NCI-H524 treated with DMSO at 0.1 percent for 48 hours (cell line): ENCODE data around the gene GAL3ST1.
"Not testable (repeated sequence)": the region's sequence is repeated elsewhere in the genome, so short reads cannot be mapped to it uniquely, and the experiment has no call there.

Experiments used
- DNase-seq: peaks from one replicate; lab custom pipeline; 2025; lab: John Stamatoyannopoulos, UW

The GAL3ST1 gene

DNA sequence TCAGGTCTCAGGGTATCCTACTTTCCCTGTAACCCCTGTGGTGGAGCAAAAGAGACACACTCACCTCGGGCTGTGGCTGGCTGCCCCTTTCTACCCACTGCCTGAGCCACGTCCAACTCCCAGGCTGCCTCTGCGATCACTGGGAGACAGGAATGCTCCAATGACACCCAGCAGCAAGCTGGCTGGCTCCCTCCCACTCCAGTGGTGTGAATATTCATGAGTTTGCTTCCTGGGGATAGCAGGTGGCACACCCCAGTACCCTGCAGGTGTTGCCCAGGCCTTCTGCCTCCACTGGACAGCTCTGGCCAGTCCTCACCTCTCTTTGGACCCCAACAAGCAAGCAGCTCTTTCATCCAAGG, 9.7 kb downstream of the GAL3ST1 start:
- no peak for DNase-seq

GRCh38 chr22:30564045-30564760, 10.3 kb downstream of the GAL3ST1 start:
- no peak for DNase-seq

DNA sequence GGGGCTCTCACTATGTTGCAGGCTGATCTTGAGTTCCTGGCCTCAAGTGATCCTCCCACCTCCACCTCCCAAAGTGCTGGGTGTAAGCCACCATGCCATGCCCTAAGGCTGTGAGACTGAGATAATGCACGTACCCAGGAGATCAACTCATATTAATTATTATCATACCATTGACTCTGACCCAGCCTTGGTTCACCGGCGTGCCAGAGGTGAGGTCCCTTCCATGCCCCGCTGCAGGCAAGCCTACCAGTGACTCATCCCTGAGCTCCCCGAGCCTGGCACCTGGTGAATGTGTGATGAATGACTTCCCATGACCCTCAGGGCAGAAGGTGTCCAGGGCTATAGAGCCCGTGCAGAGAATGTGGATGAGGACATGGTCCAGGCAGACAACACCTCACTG, 12.1 kb downstream of the GAL3ST1 start:
- DNase-seq: no peak

GRCh38 chr22:30561402-30562189, 12.9 kb downstream of the GAL3ST1 start:
- no peak for DNase-seq

GRCh38 chr22:30560643-30561202, 13.7 kb downstream of the GAL3ST1 start:
- not testable (repeated sequence) for DNase-seq

DNA sequence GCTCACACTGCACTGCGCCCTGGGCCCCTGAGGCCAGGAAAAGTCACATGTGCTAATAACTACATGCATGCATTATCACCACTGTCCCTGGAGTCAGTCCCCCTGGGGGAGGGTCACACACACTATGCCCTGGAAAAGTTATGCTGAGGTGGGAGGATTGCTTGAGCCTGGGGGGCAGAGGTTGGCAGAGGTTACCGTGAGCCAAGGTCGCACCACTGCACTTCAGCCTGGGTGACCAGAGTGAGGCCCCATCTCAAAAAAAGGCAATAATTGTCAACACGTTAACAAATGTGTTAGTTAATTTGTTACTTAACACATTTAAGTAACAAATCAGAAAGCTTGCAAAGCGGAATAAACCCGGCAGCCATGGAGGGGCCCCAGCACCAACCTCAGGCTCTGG, 14.6 kb downstream of the GAL3ST1 start:
- DNase-seq: no peak

DNA sequence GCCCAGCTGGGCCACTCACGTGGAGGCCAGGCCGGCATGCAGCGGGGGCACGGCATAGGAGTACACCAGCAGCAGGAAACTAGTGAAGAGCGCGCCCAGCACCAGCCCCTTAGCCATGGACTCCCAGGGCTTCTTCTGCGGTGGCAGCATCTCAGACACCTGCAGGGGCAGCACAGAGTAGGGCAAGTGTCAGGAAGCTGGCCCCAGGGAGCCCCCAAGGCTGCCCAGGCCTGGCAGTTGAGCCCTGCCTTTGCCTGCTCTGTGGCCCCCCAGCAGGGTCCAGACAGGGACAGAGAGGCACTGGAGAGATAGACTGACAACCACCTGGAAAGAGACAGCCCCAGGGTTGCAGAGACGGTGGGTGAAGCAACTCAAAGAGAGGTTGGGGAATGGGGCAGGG, 17.2 kb downstream of the GAL3ST1 start:
- DNase-seq: no peak

GRCh38 chr22:30556388-30556787, 18.1 kb downstream of the GAL3ST1 start:
- no peak for DNase-seq

DNA sequence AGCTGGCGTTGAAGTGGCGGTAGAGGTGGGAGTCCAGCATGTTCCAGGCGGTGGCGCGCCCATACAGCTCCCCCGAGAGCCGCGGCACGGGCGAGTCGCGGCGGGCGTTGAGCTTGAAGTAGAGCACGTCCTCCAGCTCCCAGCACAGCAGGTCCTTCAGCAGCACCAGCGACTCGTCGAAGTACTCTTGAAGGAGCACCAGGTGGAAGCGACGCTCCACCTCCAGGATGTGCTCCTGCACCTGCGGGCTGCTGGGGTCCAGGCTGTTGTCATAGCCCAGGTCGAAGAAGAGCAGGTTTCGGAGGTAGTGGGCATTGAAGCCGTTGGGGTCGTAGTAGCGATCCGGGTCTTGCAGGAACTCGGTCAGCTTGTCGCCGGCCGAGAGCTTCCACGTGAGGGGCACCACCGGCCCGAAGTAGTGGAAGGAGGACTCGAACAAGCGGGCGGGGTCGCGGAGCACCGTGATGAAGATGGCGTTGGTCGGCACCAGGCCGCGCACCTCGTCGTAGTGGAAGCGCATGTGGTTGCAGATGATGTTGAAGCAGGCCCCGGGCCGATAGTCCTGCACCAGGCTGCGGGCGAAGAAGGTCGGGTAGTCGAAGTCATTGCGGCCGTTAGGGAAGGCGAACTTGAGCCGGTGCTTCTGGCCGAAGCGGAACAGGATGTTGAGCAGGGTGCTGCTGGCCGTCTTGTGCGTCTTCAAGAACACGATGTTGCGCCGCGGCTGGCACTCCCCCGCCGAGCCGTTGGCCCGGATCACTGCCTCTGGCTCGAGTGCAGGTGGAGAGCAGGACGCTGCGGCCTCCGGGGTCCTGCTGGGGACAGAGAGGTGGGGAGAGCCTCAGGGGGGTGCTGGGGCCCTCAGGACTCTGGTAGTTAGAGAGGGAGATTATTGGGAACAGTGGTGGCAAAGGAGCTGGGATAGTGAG, 18.9 kb downstream of the GAL3ST1 start:
- DNase-seq: no peak

GRCh38 chr22:30553971-30554370, 20.5 kb downstream of the GAL3ST1 start:
- no peak for DNase-seq

DNA sequence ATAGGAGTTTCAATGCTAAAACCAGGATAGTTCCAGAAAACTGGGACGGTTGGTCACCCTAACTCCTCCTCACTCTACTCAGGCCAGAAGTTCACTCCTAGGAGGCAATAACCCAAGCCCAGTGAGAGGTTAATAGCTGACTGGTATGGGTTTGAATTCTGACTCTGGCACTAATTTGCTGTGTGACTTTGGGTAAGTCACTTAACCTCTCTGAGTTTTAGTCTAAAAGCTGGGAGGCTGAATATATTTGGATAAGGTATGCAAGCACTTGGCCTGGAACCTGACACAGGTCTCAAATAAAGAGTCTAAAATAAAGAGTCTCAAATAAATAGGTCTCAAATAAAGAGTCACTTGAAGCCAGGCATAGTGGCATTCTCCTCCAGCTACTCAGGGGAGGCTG, 21.7 kb downstream of the GAL3ST1 start:
- DNase-seq: no peak

- not testable (repeated sequence) for DNase-seq
These were observed 22.7 kb downstream of the GAL3ST1 start for GRCh38 chr22:30551813-30552212.

DNA sequence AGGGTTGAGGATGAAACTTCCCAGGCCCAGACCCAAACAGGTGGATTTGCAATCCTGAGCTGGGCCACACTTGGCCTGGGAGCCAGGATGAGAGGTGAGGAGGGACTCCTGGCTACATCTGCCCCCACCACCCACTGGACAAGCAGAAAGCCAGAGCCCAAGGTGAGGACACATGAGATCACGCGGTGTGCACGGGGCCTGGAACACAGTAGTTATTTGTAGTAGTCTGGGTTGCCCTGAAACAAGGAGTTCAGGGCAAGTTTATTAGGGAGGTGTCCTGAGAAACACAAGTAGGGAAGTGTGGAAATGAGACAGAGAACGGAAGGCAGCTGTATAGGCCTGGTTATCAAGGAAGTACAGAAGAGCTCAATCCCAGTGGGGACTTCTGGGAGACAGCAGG, 27.3 kb downstream of the GAL3ST1 start:
- DNase-seq: no peak

- no peak for DNase-seq
These were observed 27.8 kb downstream of the GAL3ST1 start, which contains the start of gene SEC14L6 for GRCh38 chr22:30546616-30547015. Gene SEC14L6 (minus strand): TSS chr22:30546741. CDS start chr22:30546682, 59 bp downstream.

DNA sequence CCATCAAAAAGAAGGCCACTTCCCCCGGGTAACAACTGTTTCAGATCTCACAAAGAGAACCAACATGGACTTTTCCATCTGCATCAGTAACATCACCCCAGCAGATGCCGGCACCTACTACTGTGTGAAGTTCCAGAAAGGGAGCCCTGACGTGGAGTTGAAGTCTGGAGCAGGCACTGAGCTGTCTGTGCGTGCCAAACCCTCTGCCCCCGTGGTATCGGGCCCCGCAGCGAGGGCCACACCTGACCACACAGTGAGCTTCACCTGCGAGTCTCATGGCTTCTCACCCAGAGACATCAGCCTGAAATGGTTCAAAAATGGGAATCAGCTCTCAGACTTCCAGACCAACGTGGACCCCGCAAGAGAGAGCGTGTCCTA, 31.7 kb downstream of the GAL3ST1 start:
- no peak for DNase-seq

- DNase-seq: no peak
These were observed 32.3 kb downstream of the GAL3ST1 start for GRCh38 chr22:30541961-30542810.

GRCh38 chr22:30541511-30541910, 33.0 kb downstream of the GAL3ST1 start:
- not testable (repeated sequence) for DNase-seq

- DNase-seq: no peak
These were observed 35.1 kb downstream of the GAL3ST1 start for GRCh38 chr22:30539368-30539767.

- DNase-seq: no peak
These were observed 36.2 kb downstream of the GAL3ST1 start for GRCh38 chr22:30538280-30538679.

DNA sequence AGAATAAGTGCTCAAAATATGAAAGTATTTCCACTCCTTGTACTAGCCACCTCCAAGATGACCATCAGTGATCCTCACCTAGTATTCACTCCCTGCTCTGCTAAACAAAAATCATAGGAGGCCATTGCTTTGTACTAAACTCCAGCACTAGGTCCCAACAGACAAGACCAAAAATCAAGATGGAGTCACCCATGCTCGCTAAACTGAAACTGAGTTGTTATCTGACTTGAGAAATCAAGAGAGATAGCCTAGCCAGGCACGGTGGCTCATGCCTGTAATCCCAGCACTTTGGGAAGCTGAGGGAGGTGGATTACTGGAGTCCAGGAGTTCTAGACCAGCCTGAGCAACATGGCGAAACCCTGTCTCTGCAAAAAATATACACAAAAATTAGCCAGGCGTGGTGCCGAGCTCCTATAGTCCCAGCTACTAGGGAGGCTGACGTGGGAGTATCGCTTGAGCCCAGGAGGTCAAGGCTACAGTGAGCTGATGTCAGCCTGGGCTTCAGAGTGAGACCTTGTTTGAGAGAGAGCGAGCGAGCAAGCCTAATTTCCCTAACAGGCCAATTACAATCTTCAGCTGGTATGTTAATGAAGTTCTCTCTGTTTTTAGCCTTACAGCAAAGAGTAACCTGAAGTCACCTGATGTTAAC, 37.3 kb downstream of the GAL3ST1 start:
- no peak for DNase-seq

DNA sequence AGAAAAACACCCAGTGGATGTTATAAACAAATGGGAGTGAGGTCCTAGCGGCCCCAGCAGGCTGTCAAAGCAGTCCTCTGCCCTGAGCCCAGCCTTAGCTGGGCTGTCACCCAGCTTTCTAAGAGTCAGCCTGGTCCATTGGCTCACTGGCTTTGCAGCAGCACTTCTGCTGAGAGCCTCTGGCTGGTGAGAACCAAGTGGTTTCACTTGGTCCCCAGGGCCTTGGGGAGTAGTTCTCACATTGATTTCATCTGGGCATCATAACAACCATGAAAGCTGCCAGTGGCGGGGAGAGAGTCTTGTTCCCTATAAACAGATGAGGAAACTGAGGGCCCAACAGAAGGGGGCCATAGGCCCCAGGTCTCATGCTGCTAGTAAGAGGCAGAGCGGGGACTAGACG, 39.3 kb downstream of the GAL3ST1 start:
- DNase-seq: no peak
